Smooth muscle cell (in vitro differentiated cells): ENCODE results near the gene DPYSL4. TPM values are rescaled to one million over a fixed set of nuclear protein-coding genes. Genes with fewer than 3 reads are reported as not detected.
"Not testable (repeated sequence)": the region's sequence is repeated elsewhere in the genome, so short reads cannot be mapped to it uniquely, and the experiment has no call there.

ENCODE experiments used
- DNase-seq: peaks from one replicate; lab custom pipeline; 2025; ENCODE audit not compliant: unreplicated experiment; lab: John Stamatoyannopoulos, UW
- H2AFZ ChIP-seq: fragments of 200-600 bp; sonication (generic); 2 replicates; pipeline ENCODE4 v1.6.0; 2016; ENCODE audit warnings: antibody characterized with exemption, low read depth, mild to moderate bottlenecking
- H3F3A ChIP-seq: fragments of 200-600 bp; sonication (generic); 2 replicates; pipeline ENCODE4 v1.6.0; 2017; ENCODE audit warnings: antibody characterized with exemption, low read depth
- H3K27ac ChIP-seq: fragments of 200-600 bp; sonication (generic); 2 replicates; pipeline ENCODE4 v1.5.1; 2016; ENCODE audit warnings: low read depth, mild to moderate bottlenecking
- H3K27me3 ChIP-seq: fragments of 200-600 bp; sonication (generic); 2 replicates; pipeline ENCODE4 v1.6.1; 2016; ENCODE audit warnings: low read depth, mild to moderate bottlenecking
- H3K36me3 ChIP-seq: fragments of 200-600 bp; sonication (generic); 2 replicates; pipeline ENCODE4 v1.5.1; 2016; ENCODE audit warnings: low read depth
- H3K4me1 ChIP-seq: fragments of 200-600 bp; sonication (generic); 2 replicates; pipeline ENCODE4 v1.5.1; 2016; ENCODE audit warnings: low read depth
- H3K4me2 ChIP-seq: fragments of 200-600 bp; sonication (generic); 2 replicates; pipeline ENCODE4 v1.6.0; 2016; ENCODE audit warnings: mild to moderate bottlenecking
- H3K4me3 ChIP-seq: fragments of 200-600 bp; sonication (generic); 2 replicates; pipeline ENCODE4 v1.5.1; 2016; ENCODE audit warnings: mild to moderate bottlenecking
- H3K79me2 ChIP-seq: fragments of 200-600 bp; sonication (generic); 2 replicates; pipeline ENCODE4 v1.6.0; 2016; ENCODE audit warnings: low read depth, mild to moderate bottlenecking
- H3K9ac ChIP-seq: fragments of 200-600 bp; sonication (generic); 2 replicates; pipeline ENCODE4 v1.6.0; 2016; ENCODE audit warnings: low read depth
- H3K9me3 ChIP-seq: fragments of 200-600 bp; sonication (generic); replicated peaks from 2 replicates; pipeline ENCODE4 v1.5.1; 2016; ENCODE audit warnings: low read depth
- H4K20me1 ChIP-seq: fragments of 200-600 bp; sonication (generic); 2 replicates; pipeline ENCODE4 v1.6.0; 2016; ENCODE audit warnings: low read depth
- WGBS: methylation state at CpG from one replicate; pipeline ENCODE4 v1.1.7; 2016; ENCODE audit warnings: low lambda C conversion rate; 5-methylcytosine and 5-hydroxymethylcytosine counted together
- polyA plus RNA-seq: library from polyadenylated mRNA; unstranded; fragments of >200 nt; fragmentation: Nextera tagmentation; extraction: Ambion mirVana; gene quantifications from 2 replicates; pipeline ENCODE4 v1.2.1, GENCODE V29; 2016
- total RNA-seq: library from RNA; depleted of rRNA; stranded (reverse); fragments of >200 nt; gene quantifications from 2 replicates; pipeline ENCODE4 v1.2.3, GENCODE V29; 2014
- TF ChIP-seq, protein P1 (sequence below): fragments of 200-600 bp; sonication (generic); IDR thresholded peaks from 2 replicates; pipeline ENCODE4 v1.5.1; 2017; ENCODE audit warnings: borderline replicate concordance, mild to moderate bottlenecking, antibody characterized with exemption; ENCODE audit not compliant: insufficient read depth, poor library complexity, severe bottlenecking

Gene DPYSL4
- total and polyA plus RNA-seq, 2 experiments from 2014 or later: 6.0 to 7.4 TPM

DNA sequence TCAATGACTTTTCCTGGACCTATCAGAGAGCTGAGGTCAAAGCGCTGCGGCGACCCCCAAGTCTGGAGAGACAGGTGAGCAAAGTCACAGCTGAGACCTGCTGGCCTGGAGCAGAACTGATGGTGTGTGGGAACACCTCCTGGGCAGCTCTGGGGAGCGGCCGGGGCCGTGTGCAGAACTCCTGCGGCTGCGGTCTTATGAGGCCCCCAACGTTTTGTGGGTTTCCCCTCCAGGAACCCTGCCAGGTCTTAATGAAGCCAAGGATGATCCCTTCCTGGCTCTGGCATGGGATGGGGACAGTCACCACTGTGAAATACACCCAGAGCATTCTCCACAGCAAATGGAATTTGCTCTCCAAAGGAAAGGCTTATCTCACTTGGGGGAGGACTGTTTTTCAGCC, 26.1 kb downstream of the DPYSL4 start:
- Histone ChIP-seq H4K20me1 (no peaks in the 10 kb centered on the region), H3K4me3 (no peak overlapping the region), H3K27me3 (no peaks in the 10 kb centered on the region), H3K9ac (no peak overlapping the region), H3K9me3 (no peaks in the 10 kb centered on the region), H3K4me1 (no peaks in the 10 kb centered on the region), H3F3A (no peaks in the 10 kb centered on the region), H3K4me2 (no peak overlapping the region), H2AFZ (no peak overlapping the region), H3K79me2 (no peaks in the 10 kb centered on the region), H3K36me3 (no peaks in the 10 kb centered on the region), H3K27ac (no peak overlapping the region)
- TF ChIP-seq, protein P1, sequence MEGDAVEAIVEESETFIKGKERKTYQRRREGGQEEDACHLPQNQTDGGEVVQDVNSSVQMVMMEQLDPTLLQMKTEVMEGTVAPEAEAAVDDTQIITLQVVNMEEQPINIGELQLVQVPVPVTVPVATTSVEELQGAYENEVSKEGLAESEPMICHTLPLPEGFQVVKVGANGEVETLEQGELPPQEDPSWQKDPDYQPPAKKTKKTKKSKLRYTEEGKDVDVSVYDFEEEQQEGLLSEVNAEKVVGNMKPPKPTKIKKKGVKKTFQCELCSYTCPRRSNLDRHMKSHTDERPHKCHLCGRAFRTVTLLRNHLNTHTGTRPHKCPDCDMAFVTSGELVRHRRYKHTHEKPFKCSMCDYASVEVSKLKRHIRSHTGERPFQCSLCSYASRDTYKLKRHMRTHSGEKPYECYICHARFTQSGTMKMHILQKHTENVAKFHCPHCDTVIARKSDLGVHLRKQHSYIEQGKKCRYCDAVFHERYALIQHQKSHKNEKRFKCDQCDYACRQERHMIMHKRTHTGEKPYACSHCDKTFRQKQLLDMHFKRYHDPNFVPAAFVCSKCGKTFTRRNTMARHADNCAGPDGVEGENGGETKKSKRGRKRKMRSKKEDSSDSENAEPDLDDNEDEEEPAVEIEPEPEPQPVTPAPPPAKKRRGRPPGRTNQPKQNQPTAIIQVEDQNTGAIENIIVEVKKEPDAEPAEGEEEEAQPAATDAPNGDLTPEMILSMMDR: no peak
- 92% methylated on average over 9 of the region's 9 CpGs for WGBS
- DNase-seq: no peak

DNA sequence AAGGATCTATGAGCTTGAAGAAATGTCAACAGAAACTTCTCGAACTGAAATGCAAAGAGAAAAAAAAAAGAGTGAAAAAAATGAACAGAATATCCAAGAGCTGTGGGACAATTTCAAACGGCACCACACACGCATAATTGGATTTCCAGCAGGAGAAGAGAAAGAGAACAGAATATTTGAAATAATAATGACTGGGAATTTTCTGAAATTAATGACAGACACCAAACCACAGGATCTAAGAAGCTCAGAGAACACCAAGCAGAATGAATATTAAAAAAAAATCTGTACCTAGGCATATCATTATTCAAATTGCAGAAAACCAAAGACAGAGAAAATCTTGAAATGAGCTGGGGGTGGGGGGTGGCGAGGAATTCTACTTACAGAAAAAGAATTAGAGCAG, 27.2 kb downstream of the DPYSL4 start:
- no peak overlapping the region for H2AFZ ChIP-seq
- no peak for DNase-seq
- H3K4me1 ChIP-seq: no peaks in the 10 kb centered on the region
- H3K27me3 ChIP-seq: no peaks in the 10 kb centered on the region
- no peak overlapping the region for H3K9ac ChIP-seq
- no peaks in the 10 kb centered on the region for H3K79me2 ChIP-seq
- 68% methylated on average over 4 of the region's 4 CpGs for WGBS
- no peaks in the 10 kb centered on the region for H3K36me3 ChIP-seq
- no peak overlapping the region for H3K4me3 ChIP-seq
- no peaks in the 10 kb centered on the region for H4K20me1 ChIP-seq
- TF ChIP-seq, protein P1: no peak
- no peaks in the 10 kb centered on the region for H3F3A ChIP-seq
- no peak overlapping the region for H3K27ac ChIP-seq
- H3K4me2 ChIP-seq: no peak overlapping the region
- H3K9me3 ChIP-seq: no peaks in the 10 kb centered on the region

DNA sequence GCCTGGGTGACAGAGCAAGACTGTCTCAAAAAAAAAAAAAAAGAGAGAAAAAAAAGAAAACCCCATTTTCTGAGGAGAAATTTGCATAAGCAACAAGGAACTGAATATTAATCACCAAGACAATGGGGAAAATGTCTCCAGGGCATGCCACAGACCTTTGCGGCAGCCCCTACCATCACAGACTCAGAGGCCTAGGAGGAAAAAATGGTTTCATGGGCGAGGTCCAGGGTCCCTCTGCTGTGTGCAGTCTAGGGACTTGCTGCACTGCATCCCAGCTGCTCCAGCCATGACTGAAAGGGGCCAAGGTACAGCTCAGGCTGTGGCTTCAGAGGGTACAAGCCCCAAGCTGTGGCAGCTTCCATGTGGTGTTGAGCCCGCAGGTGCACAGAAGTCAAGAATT, 29.7 kb downstream of the DPYSL4 start:
- not testable (repeated sequence) for H3K9ac ChIP-seq, H3K27ac ChIP-seq, DNase-seq, H3K9me3 ChIP-seq, H3K36me3 ChIP-seq, H4K20me1 ChIP-seq, H3K4me3 ChIP-seq, H3K4me2 ChIP-seq, H3K4me1 ChIP-seq, H2AFZ ChIP-seq, H3F3A ChIP-seq, H3K79me2 ChIP-seq, H3K27me3 ChIP-seq
- 93% methylated on average over 3 of the region's 3 CpGs for WGBS

DNA sequence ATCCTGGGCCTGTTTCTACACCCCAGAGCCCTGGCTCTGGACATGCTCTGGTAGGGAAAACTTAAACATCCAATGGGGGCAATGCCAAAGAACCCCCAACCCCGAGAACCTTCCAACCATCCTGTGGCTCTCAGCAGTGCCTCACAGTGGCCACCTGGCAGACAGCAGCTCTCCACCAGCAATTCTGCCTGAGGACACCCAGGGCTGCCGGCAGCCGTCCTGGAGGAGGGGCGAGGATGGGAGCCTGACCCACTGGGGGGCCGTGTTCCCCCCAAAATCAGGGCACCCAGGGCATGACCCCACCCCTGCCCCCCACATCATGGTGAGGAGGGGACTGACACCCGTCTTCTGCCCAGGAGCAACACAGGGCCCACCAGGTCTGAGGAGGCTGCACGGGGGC, 32.7 kb downstream of the DPYSL4 start:
- no peaks in the 10 kb centered on the region for H3K9me3 ChIP-seq
- WGBS: 93% methylated on average over 6 of the region's 7 CpGs
- H3K4me2 ChIP-seq: no peak overlapping the region
- H3F3A ChIP-seq: no peaks in the 10 kb centered on the region
- no peak overlapping the region for H3K27ac ChIP-seq
- DNase-seq: no peak
- H3K79me2 ChIP-seq: no peaks in the 10 kb centered on the region
- H3K9ac ChIP-seq: no peak overlapping the region
- H3K36me3 ChIP-seq: no peaks in the 10 kb centered on the region
- no peaks in the 10 kb centered on the region for H4K20me1 ChIP-seq
- TF ChIP-seq, protein P1: no peak
- H2AFZ ChIP-seq: no peak overlapping the region
- no peaks in the 10 kb centered on the region for H3K27me3 ChIP-seq
- H3K4me3 ChIP-seq: no peak overlapping the region
- no peaks in the 10 kb centered on the region for H3K4me1 ChIP-seq
